ENCODE results near the gene CFAP20DC.

Gene CFAP20DC

GRCh38 chr3:58868097-58868779, 181.6 kb downstream of the CFAP20DC start:
- peak; percentile 24 for DNase-seq (ENCODE audit: low spot score)
- no peak for TF ChIP-seq CTCF (IDR thresholded peaks at IDR 0.05; ENCODE audit: extremely low read depth, missing control alignments)

DNA sequence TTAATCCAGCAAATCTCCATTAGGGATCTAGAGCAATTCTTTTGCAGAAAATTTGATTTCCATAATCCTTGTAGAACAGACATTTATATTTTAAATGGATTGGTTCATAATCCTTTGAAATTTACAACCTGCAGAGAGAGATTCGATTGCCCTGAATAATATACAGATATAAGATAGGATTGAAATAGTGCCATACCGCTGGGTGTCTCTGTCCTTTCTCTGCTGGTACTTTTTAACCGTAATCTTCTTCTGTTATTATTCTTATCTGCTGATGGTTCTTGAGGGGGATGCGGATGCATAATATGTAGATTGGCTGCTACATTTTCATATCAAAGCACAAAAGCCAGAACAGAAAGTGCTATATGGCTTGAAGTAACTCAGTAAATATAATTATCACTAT, 182.2 kb downstream of the CFAP20DC start:
- no peak for TF ChIP-seq CTCF (IDR thresholded peaks at IDR 0.05; ENCODE audit: extremely low read depth, missing control alignments)
- no peak for DNase-seq (ENCODE audit: low spot score)

- DNase-seq (ENCODE audit: low spot score) = no peak
- no peak for TF ChIP-seq CTCF (IDR thresholded peaks at IDR 0.05; ENCODE audit: extremely low read depth, missing control alignments)
Observed at GRCh38 chr3:58866079-58866478, 183.7 kb downstream of the CFAP20DC start.

- no peak for TF ChIP-seq CTCF (IDR thresholded peaks at IDR 0.05; ENCODE audit: extremely low read depth, missing control alignments)
- no peak for DNase-seq (ENCODE audit: low spot score)
Observed at GRCh38 chr3:58864480-58864879, 185.3 kb downstream of the CFAP20DC start.

GRCh38 chr3:58863206-58863605, 186.6 kb downstream of the CFAP20DC start:
- no peak for TF ChIP-seq CTCF (IDR thresholded peaks at IDR 0.05; ENCODE audit: extremely low read depth, missing control alignments)
- no peak for DNase-seq (ENCODE audit: low spot score)

- no peak for TF ChIP-seq CTCF (IDR thresholded peaks at IDR 0.05; ENCODE audit: extremely low read depth, missing control alignments)
- no peak for DNase-seq (ENCODE audit: low spot score)
Observed at GRCh38 chr3:58861551-58861950, 188.3 kb downstream of the CFAP20DC start.

GRCh38 chr3:58858126-58858525, 191.7 kb downstream of the CFAP20DC start:
- DNase-seq (ENCODE audit: low spot score) = no peak
- no peak for TF ChIP-seq CTCF (IDR thresholded peaks at IDR 0.05; ENCODE audit: extremely low read depth, missing control alignments)

Measured in GM20000 (cell line).